Islet of Langerhans (tissue), 1 donor: ENCODE results near the gene CCDC88B.

Experiments
- FAIRE-seq: peaks from one replicate; lab custom pipeline; 2011; peaks lifted over from hg19 to GRCh38; lab: Jason Lieb, UNC

The CCDC88B gene

GRCh38 chr11:64339754-64340408 is at the start of gene CCDC88B:
Gene CCDC88B, plus strand, starts transcription at chr11:64340204. Its CDS starts 63 bp downstream, at chr11:64340267.
- no peak for FAIRE-seq

- FAIRE-seq: no peak
These were observed 49.4 kb upstream of the CCDC88B start for GRCh38 chr11:64290352-64291261.

GRCh38 chr11:64291262-64291751 is 48.7 kb upstream of the CCDC88B start, which contains the start of gene KCNK4:
Gene KCNK4, plus strand, starts transcription at chr11:64291302. Its CDS starts 1,717 bp downstream, at chr11:64293019.
- FAIRE-seq: no peak

GRCh38 chr11:64291752-64292459 is 48.1 kb upstream of the CCDC88B start:
- no peak for FAIRE-seq

- no peak for FAIRE-seq
These were observed 47.3 kb upstream of the CCDC88B start for GRCh38 chr11:64292460-64293254.

- FAIRE-seq: no peak
These were observed 45.2 kb upstream of the CCDC88B start for GRCh38 chr11:64294774-64295173.

- FAIRE-seq: no peak
These were observed 44.2 kb upstream of the CCDC88B start for GRCh38 chr11:64295760-64296159.

- no peak for FAIRE-seq
These were observed 43.8 kb upstream of the CCDC88B start for GRCh38 chr11:64296236-64296635.

- FAIRE-seq: no peak
These were observed 42.9 kb upstream of the CCDC88B start for GRCh38 chr11:64296830-64297698.

GRCh38 chr11:64297699-64298358 is 42.2 kb upstream of the CCDC88B start:
- FAIRE-seq: no peak

- FAIRE-seq: no peak
These were observed 40.8 kb upstream of the CCDC88B start for GRCh38 chr11:64298966-64299846.

- FAIRE-seq: no peak
These were observed 40.0 kb upstream of the CCDC88B start, which contains the start of gene CATSPERZ for GRCh38 chr11:64299847-64300648. Gene CATSPERZ, plus strand, starts transcription at chr11:64300358. Its CDS starts 53 bp downstream, at chr11:64300411.

GRCh38 chr11:64303109-64304031 is 36.6 kb upstream of the CCDC88B start:
- no peak for FAIRE-seq

GRCh38 chr11:64304032-64304315 is 36.0 kb upstream of the CCDC88B start:
- FAIRE-seq: no peak

- FAIRE-seq: no peak
These were observed 35.5 kb upstream of the CCDC88B start for GRCh38 chr11:64304316-64305072.

GRCh38 chr11:64305075-64305690 is 34.8 kb upstream of the CCDC88B start, which contains the start of gene ESRRA:
Gene ESRRA, plus strand, starts transcription at chr11:64305524. Its CDS starts 1,656 bp downstream, at chr11:64307180.
- FAIRE-seq: no peak
